GM19372 (cell line): ENCODE data around the gene KRIT1.
"Not testable (repeated sequence)": the region's sequence is repeated elsewhere in the genome, so short reads cannot be mapped to it uniquely, and the experiment has no call there.

Experiments used
- ATAC-seq: cut with Tn5 transposase; IDR thresholded peaks from one replicate; pipeline ENCODE4 v1.9.1; 2021; ENCODE audit warnings: mild to moderate bottlenecking, low read depth, moderate library complexity; ENCODE audit not compliant: unreplicated experiment

The KRIT1 gene

GRCh38 chr7:92245487-92246359, at the start of gene KRIT1, which contains the start of gene ANKIB1:
Gene KRIT1, minus strand, starts transcription at chr7:92245914. Its CDS starts 3,779 bp downstream, at chr7:92242135.
Gene ANKIB1, plus strand, starts transcription at chr7:92245974. Its CDS starts 49,005 bp downstream, at chr7:92294979.
- ATAC-seq, result peak; percentile 75

GRCh38 chr7:92295391-92295790, 49.7 kb upstream of the KRIT1 start:
- ATAC-seq, result no peak

GRCh38 chr7:92293896-92294590, 48.3 kb upstream of the KRIT1 start:
- ATAC-seq, result no peak

- no peak for ATAC-seq
Observed at GRCh38 chr7:92292981-92293380, 47.3 kb upstream of the KRIT1 start.

DNA sequence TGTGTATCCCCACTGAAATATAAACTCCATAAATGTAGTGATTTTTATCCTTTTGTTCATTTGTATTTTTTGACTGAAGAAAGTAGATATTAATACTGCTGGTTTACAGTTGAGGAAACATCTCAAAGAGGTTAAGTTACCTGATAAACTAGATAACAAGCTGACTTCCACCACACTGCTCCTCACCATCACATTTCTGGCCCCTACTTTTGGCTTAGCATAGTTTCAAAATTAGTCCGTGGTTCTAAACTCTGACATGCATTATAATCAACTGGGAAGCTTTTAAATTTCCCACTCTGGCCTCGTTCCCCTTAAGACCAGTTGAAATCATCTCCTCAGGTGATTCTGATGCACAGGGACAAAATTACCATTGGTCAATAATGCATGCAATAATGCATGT, 43.6 kb upstream of the KRIT1 start:
- ATAC-seq, result no peak

- ATAC-seq, result no peak
Observed at GRCh38 chr7:92282930-92283329, 37.2 kb upstream of the KRIT1 start.

DNA sequence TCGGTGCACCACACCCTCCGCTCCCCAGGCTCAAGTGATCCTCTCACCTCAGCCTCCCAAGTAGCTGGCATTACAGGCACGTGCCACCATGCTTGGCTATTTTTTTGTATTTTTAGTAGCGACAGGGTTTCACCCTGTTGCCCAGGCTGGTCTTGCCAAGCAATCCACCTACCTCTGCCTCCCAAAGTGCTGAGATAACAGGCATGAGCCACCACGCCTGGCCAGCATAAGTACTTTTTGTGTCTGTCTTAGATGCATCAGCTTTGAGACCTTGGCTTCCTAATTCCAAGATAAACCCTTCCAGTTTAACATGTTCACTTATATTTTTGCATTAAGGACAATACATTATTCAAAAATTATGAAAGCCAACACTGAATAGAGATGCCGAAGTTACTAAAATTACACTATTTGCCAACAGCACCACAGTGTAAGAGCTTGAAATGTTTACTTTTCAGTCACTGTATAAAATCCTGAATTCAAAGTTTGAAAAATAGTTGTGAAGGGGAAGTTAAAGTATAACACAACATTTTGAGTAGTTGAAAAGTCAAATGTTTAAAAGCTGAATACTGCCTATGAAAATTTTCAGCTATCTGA, 36.6 kb upstream of the KRIT1 start:
- no peak for ATAC-seq

DNA sequence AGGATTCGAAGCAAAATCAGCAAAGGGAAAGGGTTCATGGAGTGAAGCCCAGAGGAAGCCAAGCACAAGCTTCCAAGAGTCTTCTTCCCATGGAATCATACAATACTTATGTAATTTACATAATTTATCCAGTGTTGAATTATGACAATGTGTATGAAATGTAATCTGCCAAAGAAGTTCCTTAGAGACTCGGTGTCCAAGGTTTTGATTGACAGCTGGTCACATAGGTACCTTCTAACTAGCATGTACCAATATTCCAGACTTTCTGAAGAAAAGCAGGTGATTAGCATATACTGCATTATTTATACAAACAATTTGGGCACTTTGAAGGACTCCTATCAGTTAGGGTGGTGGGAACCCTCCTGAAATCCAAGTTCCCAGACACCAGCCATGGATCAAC, 35.3 kb upstream of the KRIT1 start:
- no peak for ATAC-seq

DNA sequence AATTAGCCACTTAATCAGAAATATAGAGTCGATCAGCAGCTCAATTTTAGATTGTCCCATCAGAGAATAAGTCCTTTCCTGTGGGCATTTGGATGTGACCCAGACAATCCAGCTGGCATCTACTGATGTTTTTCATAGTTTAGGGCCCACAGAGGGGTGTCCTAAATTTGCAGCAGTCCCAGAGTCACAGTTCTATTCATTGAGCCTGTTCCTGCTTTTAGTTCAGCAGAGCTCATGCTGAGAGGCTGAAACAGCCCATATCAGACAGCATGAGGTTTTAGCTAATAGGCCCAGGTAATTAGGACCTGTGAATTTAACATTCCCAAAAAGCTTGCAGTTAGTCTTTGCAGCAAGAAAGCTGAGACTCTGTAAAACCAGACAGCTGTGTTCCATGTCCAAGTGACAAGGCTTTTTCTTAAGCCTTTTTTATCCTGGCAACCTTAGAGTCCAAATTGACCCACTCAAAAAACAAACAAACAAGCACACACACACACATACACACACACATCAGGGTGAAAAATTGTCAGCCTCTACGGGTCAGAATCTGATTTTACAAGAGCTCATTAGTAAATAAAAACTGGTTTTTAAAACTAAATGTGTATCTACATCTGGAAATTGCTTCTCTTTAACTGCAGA, 33.8 kb upstream of the KRIT1 start:
- no peak for ATAC-seq

DNA sequence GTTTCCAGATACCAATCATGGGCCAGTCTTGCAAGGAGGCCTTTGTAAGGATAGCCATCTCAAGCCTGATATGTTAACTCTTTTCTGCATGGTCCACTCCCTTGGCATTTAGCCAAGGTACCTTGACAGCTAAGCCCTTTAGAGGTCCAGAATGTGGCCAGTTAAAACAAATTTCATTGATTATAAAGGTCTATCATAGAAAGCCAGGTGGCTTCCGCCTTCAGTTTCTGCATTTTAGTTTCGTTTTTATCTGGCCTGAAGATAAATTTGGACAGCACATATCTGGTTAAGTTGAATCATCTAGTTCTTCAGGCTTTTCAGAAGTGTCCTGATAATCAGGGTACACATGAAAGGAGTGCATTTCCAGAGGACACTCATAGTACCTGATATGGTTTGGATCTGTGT, 30.7 kb upstream of the KRIT1 start:
- peak; percentile 78 for ATAC-seq

DNA sequence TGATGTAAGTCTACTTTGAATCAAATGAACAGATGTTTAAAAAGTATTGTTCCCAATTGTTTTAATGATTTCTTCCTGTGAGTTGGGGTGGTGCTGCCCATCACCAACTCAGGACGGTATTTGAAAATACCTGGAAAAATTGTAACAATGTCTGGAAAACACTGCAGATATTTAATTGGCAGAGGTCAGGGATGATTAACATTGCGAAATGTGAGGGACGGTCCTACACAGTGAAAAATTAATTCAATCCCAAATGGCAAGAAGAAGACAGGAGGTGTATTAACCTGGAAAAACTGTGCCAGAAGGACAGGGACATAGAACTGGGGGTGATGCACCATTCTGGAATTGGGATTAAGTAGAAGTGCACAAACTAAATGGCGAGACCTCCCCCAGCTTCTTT, 29.6 kb upstream of the KRIT1 start:
- ATAC-seq, result no peak

DNA sequence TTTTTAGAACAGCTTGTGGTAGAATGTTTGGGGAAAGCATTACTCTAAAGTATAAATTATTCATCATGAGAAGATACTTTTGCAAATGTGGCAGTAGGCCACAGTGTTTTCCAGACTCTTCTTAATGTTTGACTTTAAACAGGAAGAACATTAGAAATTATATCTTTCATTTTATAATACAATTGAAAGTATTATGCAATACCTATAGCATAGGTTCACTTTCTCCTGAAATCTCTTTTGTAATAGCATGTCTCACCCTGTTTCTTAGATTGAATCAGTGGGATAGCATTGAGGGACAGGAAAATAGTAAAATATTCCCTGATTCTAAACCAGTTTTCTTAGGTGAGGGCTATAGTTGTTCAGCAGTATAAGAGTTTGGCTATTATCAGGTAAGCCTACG, 23.2 kb upstream of the KRIT1 start:
- no peak for ATAC-seq

GRCh38 chr7:92266415-92267241, 20.9 kb upstream of the KRIT1 start:
- no peak for ATAC-seq

DNA sequence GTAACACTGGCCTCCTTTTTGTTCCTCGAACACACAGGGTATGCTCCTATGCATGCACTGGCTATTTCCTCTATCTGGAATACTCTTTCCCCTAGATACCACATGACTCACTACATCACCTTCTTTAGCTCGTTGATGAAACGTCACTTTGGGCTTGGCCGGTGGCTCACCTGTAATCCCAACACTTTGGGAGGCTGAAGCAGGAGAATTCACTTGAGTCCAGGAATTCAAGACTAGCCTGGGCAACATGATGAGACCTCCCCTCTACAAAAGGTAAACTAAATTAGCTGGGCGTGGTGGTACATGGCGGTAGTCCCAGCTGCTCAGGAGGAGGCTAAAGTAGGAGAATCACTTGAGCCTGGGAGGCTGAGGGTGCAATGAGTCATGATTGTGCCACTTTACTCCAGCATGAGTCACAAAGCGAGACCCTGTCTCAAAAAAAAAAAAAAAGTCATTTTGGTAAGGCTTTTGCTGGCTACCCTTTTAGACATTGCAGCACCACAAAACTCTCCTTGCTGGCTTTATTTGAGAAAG, 14.6 kb upstream of the KRIT1 start:
- ATAC-seq, result no peak

DNA sequence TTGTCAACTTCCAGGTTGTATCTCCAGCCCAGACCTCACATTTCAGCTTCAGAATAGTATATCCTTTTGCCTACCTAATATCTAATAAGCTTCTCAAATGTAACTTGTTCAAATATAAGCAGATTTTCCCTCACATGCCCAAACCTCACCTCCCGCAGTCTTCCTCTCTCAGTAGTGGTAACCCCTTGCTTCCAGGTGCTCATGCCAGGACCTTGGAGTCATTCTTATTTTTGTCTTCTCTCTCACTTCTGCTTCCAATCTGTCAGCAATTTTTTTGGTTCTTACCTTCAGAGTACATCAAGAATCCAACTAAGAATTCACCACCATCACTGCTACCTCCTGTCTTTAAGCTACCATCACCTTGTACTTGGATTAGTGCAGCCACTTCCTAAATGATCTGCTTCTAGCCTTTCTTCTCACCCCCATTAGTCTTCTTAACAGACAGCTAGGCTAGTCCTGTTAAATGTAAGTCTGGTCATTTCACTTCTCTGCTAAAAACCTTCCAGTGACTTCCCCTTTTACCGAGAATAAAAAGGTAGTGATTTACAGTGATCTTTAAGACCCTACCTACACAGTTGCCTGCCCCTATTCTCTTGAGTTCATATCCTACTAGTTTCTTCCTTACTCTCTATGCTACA, 14.0 kb upstream of the KRIT1 start:
- ATAC-seq, result no peak

GRCh38 chr7:92259062-92259461, 13.3 kb upstream of the KRIT1 start:
- no peak for ATAC-seq

GRCh38 chr7:92255308-92255707, 9.6 kb upstream of the KRIT1 start:
- ATAC-seq, result no peak

DNA sequence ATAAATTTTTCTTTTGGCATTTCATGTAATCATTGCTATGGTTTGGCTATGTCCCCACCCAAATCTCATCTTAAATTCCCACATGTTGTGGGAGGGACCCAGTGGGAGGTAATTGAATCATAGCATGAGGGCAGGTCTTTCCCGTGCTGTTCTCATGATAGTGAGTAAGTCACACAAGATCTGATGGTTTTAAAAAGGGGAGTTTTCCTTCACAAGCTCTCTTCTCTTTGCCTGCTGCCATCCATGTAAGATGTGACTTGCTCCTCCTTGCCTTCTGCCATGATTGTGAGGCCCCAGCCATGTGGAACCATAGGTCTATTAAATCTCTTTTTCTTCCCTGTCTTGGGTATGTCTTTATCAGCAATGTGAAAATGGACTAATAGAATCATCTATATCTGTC, 9.1 kb upstream of the KRIT1 start:
- not testable (repeated sequence) for ATAC-seq

DNA sequence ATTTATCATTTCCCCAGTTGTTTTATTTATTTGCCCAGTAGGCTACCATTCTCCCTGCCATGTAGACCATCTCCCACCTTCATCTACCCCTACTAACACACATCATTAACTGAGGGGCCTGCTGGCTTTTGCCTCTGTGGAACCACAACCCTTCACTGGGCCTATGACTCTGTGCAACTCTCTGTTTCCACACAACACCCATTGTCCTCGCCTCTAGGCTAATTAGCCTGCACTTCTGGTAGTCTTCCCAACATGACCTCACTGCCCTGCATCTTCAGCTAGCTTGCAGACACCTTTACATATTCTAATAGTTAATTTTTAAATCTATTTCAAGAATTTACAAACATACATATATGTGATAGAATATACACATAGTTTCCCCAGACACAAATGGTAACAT, 7.5 kb upstream of the KRIT1 start:
- no peak for ATAC-seq
